ENCODE results near the gene VSIG10. TPM values are rescaled to one million over a fixed set of nuclear protein-coding genes. Genes with fewer than 3 reads are reported as not detected.
"Not testable (repeated sequence)": the region's sequence is repeated elsewhere in the genome, so short reads cannot be mapped to it uniquely, and the experiment has no call there.

The VSIG10 gene
- total and polyA plus RNA-seq, 7 donors: 22.2 to 59.9 (median 28.5) TPM

- TF ChIP-seq CTCF (IDR thresholded peaks at IDR 0.05) (no peak), POLR2AphosphoS5 (IDR thresholded peaks at IDR 0.05) (no peak), POLR2A (IDR thresholded peaks at IDR 0.05) (no peak), EP300 (IDR thresholded peaks at IDR 0.05) (no peak)
Measured at GRCh38 chr12:118089782-118090181, 14.0 kb downstream of the VSIG10 start.

GRCh38 chr12:118082161-118082560 is 21.6 kb downstream of the VSIG10 start:
- DNase-seq: no peak
- 90 to 91% methylated on average over 9 of the region's 9 CpGs for WGBS, 2 donors
- TF ChIP-seq EP300 (IDR thresholded peaks at IDR 0.05) (no peak), POLR2AphosphoS5 (IDR thresholded peaks at IDR 0.05) (no peak), POLR2A (IDR thresholded peaks at IDR 0.05) (no peak), CTCF (IDR thresholded peaks at IDR 0.05) (no peak)
- intact Hi-C loops (cut with DNase I): no loop called here
- Histone ChIP-seq H3K4me1 (no peaks in the 10 kb centered on the region), H3K36me3 (peaks cover 0 to 49% (median 0%) of the 10 kb centered on the region in 4 donors), H3K27me3 (no peaks in the 10 kb centered on the region), H3K4me3 (no peak overlapping the region), H3K9me3 (no peaks in the 10 kb centered on the region), H3K27ac (no peak overlapping the region)

More at GRCh38 chr12:118089782-118090181, 14.0 kb downstream of the VSIG10 start:
- Histone ChIP-seq H3K36me3 (peaks cover 0 to 4% (median 0%) of the 10 kb centered on the region in 4 donors), H3K4me1 (no peaks in the 10 kb centered on the region), H3K9me3 (no peaks in the 10 kb centered on the region), H3K4me3 (no peak overlapping the region), H3K27me3 (no peaks in the 10 kb centered on the region), H3K27ac (no peak overlapping the region)
- no peak for DNase-seq
- intact Hi-C loops (cut with DNase I): no loop called here
- 54 to 84% methylated on average over 9 of the region's 9 CpGs for WGBS, 2 donors

GRCh38 chr12:118081521-118081920 is 22.3 kb downstream of the VSIG10 start:
- H3K4me1 ChIP-seq; intact Hi-C loops (cut with DNase I); H3K27ac ChIP-seq; DNase-seq; H3K9me3 ChIP-seq; H3K4me3 ChIP-seq; H3K27me3 ChIP-seq: not testable (repeated sequence)
- WGBS, 2 donors: 93 to 96% methylated on average over 9 of the region's 9 CpGs
- peaks cover 0 to 53% (median 0%) of the 10 kb centered on the region in 4 donors for H3K36me3 ChIP-seq

GRCh38 chr12:118073768-118074167 is 30.0 kb downstream of the VSIG10 start:
- 85 to 93% methylated on average over 4 of the region's 4 CpGs for WGBS, 2 donors

GRCh38 chr12:118070650-118071049 is 33.2 kb downstream of the VSIG10 start:
- Histone ChIP-seq H3K27me3 (no peaks in the 10 kb centered on the region), H3K4me3 (no peak overlapping the region), H3K36me3 (peaks cover 0 to 5% (median 0%) of the 10 kb centered on the region in 4 donors), H3K27ac (no peak overlapping the region), H3K9me3 (no peaks in the 10 kb centered on the region), H3K4me1 (no peaks in the 10 kb centered on the region)
- 95 to 96% methylated on average over 3 of the region's 3 CpGs for WGBS, 2 donors
- TF ChIP-seq CTCF (IDR thresholded peaks at IDR 0.05) (no peak), POLR2AphosphoS5 (IDR thresholded peaks at IDR 0.05) (no peak), EP300 (IDR thresholded peaks at IDR 0.05) (no peak), POLR2A (IDR thresholded peaks at IDR 0.05) (no peak)
- intact Hi-C loops (cut with DNase I): no loop called here
- no peak for DNase-seq

More at GRCh38 chr12:118073768-118074167, 30.0 kb downstream of the VSIG10 start:
- Histone ChIP-seq H3K27me3 (no peaks in the 10 kb centered on the region), H3K4me3 (no peak overlapping the region), H3K36me3 (peaks cover 0 to 24% (median 0%) of the 10 kb centered on the region in 4 donors), H3K9me3 (no peaks in the 10 kb centered on the region), H3K27ac (no peak overlapping the region), H3K4me1 (no peaks in the 10 kb centered on the region)
- DNase-seq: no peak
- TF ChIP-seq EP300 (IDR thresholded peaks at IDR 0.05) (no peak), CTCF (IDR thresholded peaks at IDR 0.05) (no peak), POLR2AphosphoS5 (IDR thresholded peaks at IDR 0.05) (no peak), POLR2A (IDR thresholded peaks at IDR 0.05) (no peak)
- intact Hi-C loops (cut with DNase I): no loop called here
